Activated gamma-delta T cell treated with anti-CD3 and anti-CD28 coated beads, Interleukin-2, amount 50 U/mL, for 16 hours (primary cell): ENCODE data around the gene CDC27.
"Not testable (repeated sequence)": the region's sequence is repeated elsewhere in the genome, so short reads cannot be mapped to it uniquely, and the experiment has no call there.

Experiments used
- DNase-seq: peaks from one replicate; pipeline ENCODE4 v3.0.0-alpha.2; 2020; ENCODE audit warnings: low read depth

CDC27 gene

GRCh38 chr17:47070266-47070665 lies 118.8 kb downstream of the CDC27 start:
- DNase-seq: not testable (repeated sequence)
